Measurements from ENCODE around the gene WASF3.
"Not testable (repeated sequence)": the region's sequence is repeated elsewhere in the genome, so short reads cannot be mapped to it uniquely, and the experiment has no call there.

Gene WASF3

DNA sequence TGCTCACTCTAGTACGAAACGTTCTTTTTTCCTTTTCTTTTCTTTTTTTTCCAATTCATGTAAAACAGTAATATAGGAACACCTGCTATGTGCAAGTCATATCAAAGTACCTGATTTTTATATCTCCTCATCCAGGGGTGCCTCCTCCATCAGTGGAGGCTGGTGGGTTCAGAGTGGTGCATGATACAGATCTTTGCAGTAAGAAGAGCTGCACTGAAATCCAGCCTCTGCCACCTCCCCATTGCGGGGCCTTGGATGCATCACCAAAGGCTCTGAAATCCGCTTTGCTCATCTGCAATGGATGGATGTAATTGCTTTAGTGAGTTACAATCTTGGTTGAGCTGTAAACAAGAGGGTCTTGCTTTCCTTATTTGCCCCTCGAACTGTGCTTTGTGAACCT is 164.8 kb downstream of the WASF3 start:
- ATAC-seq: no peak

GRCh38 chr13:26723620-26724019 is 166.1 kb downstream of the WASF3 start:
- not testable (repeated sequence) for ATAC-seq

- no peak for ATAC-seq
These were observed 169.2 kb downstream of the WASF3 start for GRCh38 chr13:26726684-26727083.

DNA sequence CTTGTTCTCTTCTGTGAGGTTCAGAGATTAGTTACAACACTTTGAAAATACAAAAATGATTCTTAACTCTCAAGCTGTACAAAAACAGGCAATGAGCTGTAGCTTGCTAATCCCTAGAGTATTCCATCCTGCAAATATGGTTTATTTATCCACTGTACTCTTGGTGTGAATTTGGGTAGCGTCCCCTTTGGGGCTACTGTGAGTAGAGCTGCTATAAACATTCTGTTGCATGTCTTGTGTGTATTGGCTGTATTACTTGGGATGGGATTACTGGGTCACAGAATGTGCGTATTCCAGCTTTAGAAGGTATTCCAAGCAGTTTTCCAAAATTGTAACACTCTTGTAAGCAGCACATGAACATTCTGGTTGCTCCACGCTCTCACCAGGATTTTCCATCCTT is 169.6 kb downstream of the WASF3 start:
- ATAC-seq: no peak

DNA sequence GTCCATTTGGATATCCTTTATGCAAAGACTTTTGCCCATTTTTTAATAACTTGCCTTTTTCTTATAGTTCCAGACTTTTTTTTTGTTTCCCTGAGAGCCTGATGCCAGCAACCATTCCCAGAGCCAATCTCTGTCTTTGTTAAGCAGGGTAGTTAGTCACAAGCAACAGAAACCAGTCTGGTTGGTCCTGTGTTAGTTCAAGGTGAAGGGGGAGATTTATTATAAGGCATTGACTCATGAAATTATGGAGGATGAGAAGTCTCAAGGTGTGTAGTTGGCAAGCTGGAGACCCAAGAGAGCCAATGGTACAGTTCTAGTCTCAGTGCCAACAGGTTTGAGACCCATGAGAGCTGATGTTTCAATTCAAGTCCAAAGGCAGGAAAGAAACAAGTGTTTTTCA is 170.2 kb downstream of the WASF3 start:
- no peak for ATAC-seq

GRCh38 chr13:26735677-26736076 is 178.2 kb downstream of the WASF3 start:
- ATAC-seq: no peak

Measured in activated CD4-positive, CD25-positive, alpha-beta regulatory T cell treated with anti-CD3 and anti-CD28 coated beads, Interleukin-2, amount 50 U/mL, for 24 hours (primary cell).